IMR-90 (cell line): ENCODE measurements around the gene LY86.

Experiments used
- CTCF ChIP-seq: conservative IDR thresholded peaks from 2 replicates; pipeline ENCODE4 v1.5.1; 2012; ENCODE audit warnings: mild to moderate bottlenecking, low read depth, low read length, improper control_type of control experiment
- ELK1 ChIP-seq: fragments of 150-350 bp; IDR thresholded peaks from 2 replicates; pipeline ENCODE4 v1.6.1; 2016; ENCODE audit warnings: low read depth, mild to moderate bottlenecking, low read length, moderate library complexity, borderline replicate concordance
- FOS ChIP-seq: fragments of 150-350 bp; IDR thresholded peaks from 2 replicates; pipeline ENCODE4 v1.6.1; 2016; ENCODE audit warnings: low read depth, low read length
- MXI1 ChIP-seq: IDR thresholded peaks from 2 replicates; pipeline ENCODE4 v1.6.1; 2012; ENCODE audit warnings: low read depth, mild to moderate bottlenecking, low read length, moderate library complexity, borderline replicate concordance
- POLR2A ChIP-seq: IDR thresholded peaks from 2 replicates; pipeline ENCODE4 v1.6.1; 2012; ENCODE audit warnings: mild to moderate bottlenecking, low read depth, low read length
- RCOR1 ChIP-seq: IDR thresholded peaks from 2 replicates; pipeline ENCODE4 v1.6.1; 2012; ENCODE audit warnings: mild to moderate bottlenecking, low read length, improper control_type of control experiment; ENCODE audit not compliant: insufficient replicate concordance
- SMC3 ChIP-seq: fragments of 150-350 bp; IDR thresholded peaks from 2 replicates; pipeline ENCODE4 v1.6.1; 2016; ENCODE audit warnings: low read depth, mild to moderate bottlenecking, antibody characterized with exemption, low read length, moderate library complexity
- TF ChIP-seq, protein P1 (sequence below): fragments of 150-350 bp; IDR thresholded peaks from 2 replicates; pipeline ENCODE4 v1.6.1; 2017; ENCODE audit warnings: mild to moderate bottlenecking, antibody characterized with exemption, low read length, low read depth

DNA sequence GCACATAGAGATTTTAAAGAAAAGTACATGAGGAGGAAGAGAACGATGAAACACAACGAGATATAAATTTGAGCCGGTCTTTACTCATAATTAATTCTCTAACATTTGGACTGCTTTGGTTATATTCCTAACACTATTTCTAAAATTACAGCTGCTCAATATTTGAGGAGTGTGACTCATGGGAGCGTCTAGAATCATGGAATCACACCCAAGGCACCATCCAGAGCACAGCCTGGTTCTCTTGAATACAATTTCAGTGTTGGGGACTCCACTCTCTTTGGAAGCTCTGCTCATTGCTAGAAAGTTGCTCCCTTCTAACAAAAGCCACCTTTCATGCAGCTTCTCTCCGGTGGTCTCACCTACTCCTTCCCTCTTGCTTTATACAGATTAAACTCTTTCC is 64.4 kb downstream of the LY86 start:
- TF ChIP-seq CTCF = no peak
- no peak for TF ChIP-seq MXI1
- no peak for TF ChIP-seq RCOR1
- TF ChIP-seq POLR2A = no peak
- TF ChIP-seq SMC3 = no peak
- TF ChIP-seq, protein P1, sequence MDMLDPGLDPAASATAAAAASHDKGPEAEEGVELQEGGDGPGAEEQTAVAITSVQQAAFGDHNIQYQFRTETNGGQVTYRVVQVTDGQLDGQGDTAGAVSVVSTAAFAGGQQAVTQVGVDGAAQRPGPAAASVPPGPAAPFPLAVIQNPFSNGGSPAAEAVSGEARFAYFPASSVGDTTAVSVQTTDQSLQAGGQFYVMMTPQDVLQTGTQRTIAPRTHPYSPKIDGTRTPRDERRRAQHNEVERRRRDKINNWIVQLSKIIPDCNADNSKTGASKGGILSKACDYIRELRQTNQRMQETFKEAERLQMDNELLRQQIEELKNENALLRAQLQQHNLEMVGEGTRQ = no peak
- TF ChIP-seq FOS = no peak
- TF ChIP-seq ELK1 = no peak
